Femur (tissue), 1 donor: ENCODE results near the gene CIB4.

Experiments
- DNase-seq: peaks from one replicate; pipeline ENCODE4 v3.0.0-alpha.2; 2017

CIB4 gene

DNA sequence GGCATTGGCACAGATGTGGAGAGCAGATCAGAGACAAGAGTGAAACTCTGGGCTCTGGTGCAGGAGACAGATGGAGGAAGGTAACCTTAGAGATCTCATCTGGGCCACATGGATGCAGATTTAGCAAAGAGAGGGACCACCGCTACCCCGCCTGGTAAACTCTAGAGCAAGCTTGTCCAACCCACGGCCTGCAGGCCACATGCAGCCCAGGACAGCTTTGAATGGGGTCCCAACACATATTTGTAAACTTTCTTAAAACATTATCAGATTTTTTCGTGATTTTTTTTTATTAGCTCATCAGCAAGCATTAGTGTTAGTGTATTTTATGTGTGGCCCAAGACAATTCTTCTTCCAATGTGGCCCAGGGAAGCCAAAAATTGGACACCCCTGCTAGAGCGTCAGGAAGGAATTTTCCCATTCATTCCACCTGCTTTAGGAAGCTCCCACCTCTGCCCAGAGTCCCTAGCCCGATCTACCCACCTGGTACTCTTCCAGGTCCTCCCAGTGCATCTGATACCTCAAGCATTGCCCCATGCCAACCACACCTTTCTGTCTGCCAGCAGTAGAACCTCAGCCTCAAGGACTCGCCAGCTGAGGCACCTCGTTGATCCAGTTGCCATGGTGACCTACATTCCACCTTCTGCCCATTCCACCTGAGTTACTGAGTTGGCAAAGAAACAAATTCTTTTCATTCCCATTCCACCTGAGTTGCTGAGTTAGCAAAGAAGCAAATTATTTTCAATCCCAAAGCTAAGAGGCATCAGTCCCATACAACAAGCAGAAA lies at the start of gene CIB4:
Gene CIB4 (minus strand): TSS at position 586 of the 784 bp plus-strand sequence. CDS start 52 bp downstream, at position 534.
- DNase-seq: no peak

DNA sequence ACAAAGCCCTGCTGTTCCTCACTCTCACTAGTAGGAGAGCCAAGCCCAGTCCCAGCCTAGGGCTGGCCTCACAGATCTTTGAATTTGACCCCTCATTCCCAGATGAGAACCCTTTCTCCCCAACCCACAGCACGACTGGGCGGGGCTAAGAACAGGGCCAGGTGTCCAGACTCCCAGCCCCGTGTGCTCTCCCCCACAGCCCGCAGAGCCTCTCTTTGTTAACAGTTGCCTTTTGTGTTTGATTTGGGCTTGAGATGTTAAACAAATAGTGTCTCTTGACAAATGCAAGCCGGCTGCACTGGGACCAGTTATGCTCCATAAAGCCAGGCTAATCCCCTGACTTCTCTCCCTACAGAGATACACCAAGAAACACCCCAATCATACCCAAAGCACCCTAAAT lies 46.6 kb upstream of the CIB4 start:
- no peak for DNase-seq

DNA sequence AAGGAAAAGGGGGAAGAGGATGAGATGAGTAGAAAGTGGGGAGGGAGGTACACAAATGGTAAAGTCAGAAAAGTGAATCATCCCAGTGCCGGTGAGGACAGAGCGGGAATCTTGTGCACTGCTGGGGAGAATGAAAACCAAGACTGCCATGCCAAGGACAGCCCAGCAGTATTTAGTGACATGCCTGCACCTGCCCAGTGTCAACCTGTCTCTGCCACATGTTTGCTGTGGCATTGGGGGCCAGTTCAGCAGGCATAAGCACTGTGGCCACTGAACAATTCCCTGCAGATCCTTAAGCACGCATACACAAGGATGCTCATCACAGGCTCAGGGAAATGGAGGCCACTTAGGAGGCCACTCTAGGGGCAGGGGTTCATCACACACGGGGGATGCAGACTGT lies 46.2 kb upstream of the CIB4 start:
- DNase-seq: no peak

DNA sequence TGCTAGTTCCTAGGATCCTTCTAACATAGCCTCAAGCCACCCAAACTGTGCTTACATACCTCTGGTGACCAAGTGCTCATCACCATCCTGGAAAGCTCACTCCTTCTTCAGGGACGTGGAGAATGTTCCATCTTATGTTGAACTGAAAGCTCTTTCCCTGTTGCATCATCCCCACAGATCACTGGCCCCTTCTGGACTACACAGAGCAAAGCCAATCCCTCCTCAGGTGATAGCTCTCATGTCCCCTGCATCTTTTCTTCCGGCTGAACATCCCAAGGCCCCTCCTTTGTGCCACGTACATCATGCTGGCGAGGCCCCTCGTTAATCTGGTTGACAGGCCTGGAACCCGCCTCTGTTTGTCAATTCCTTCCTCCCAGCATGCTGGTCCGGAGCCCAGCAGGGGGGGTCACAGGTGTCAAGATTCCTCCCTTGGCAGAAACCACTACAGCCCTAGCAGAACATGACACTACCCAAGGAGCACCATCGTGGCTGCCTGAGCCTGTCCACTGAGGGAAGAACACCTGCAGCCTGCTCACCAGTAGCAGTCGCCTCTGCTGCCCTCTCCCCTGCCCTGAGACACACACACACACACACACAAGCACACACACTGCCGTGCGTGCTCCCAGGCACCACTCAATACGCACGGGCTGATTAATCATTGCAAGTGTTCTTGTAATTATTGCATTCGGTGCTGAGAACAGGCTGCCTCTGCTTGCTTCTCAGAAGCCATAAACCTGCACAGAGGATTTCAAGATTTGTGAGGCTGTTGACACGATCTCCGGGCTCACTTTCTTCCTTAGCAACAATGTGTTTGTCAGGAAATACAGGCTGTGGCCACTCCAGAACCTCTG lies 45.0 kb upstream of the CIB4 start:
- no peak for DNase-seq

DNA sequence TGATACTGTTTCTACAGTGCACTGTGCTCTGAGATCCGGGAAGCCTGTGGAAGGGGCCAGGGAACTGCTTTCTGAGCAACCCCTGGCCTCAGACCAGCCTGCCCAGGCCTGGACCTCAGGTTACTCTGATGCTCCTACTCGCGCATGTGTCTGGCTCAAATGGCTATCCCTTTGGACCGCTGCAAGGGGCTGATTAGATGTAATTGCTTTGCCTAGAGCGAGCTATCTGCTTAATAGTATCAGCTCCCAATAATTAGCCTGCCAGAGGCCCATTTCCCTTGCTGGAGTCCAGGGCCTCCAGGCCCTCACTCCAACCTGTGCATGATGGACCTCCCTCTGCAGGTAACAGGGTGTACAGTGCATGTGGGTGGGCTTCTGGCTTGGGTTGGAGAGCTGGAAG lies 44.2 kb upstream of the CIB4 start:
- DNase-seq: no peak

DNA sequence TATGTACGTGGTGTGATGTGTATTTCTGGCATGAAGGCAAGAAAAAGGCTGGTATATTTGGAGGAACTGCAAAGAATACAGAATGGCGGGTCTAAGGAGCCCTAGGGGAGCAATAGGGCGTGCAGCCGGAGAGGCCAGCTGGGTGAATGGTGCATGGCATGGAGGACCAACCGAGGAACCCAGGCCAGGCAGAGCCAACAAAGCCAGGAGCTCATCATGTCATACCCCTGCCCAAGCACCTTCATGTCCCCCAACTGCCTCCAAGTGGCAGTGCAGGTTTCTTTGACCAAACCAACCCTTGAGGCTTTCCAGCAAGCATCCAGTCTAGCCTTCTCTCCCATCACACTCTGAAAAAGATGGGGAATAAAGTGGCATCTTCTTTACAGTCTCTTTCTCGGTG lies 42.4 kb upstream of the CIB4 start:
- peak; percentile 0 for DNase-seq

DNA sequence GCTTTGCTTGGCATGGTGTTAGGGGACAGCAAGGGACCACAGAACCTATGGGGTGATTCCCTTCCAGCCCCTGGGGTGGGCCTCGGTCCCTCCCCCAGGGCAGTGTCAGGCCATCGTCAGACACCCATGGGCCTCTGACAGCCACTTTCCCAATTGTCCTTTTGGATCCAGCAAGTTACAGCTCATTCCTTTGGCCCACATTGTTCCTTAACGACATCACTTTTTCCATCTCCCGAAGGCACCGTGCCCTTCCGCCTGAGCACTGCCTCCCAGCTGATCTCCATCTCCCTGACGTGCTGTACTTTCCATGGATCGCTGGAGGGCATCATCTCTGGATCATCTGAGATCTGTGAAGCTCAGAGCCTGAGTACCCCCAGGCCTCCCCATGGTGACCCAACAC lies 41.0 kb upstream of the CIB4 start:
- DNase-seq: peak; percentile 6

DNA sequence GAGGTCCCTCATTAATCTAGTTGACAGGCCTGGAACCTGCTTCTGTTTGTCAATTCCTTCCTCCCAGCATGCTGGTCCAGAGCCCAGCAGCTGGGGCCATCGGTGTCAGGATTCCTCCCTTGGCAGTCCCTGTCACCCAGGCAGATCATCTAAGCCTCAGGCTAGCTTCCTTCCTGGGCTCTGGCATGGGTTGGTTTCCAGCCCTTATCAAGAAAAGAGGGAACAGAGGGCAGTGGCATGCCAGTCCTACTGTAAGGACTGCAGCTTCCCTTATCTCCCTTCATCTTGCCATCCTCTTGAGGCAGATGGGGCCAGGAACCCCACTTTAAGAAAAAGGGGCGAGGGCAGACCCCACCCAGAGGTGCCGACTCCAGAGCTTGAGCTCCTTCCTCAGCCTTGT lies 40.5 kb upstream of the CIB4 start:
- no peak for DNase-seq

DNA sequence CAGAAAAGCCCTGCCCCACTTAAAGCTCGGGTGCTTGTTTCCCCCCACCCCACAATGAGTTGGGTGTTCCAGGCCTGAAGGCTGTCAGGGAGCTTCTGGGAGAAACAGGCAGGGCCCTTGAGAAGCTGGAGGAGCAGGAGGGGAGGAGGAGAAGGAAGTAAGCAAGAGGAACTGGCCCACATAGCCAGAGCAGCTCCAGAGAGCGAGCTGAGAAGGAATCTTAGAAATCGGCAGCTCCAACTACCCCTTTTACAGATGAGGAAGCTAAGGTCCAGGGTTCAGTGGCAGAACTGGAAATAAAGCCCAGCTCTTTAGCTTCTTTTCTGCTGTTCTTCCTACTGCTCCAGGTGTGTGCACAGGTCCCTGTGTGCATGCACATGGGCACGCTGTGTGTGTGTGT lies 38.7 kb upstream of the CIB4 start:
- peak; percentile 3 for DNase-seq

DNA sequence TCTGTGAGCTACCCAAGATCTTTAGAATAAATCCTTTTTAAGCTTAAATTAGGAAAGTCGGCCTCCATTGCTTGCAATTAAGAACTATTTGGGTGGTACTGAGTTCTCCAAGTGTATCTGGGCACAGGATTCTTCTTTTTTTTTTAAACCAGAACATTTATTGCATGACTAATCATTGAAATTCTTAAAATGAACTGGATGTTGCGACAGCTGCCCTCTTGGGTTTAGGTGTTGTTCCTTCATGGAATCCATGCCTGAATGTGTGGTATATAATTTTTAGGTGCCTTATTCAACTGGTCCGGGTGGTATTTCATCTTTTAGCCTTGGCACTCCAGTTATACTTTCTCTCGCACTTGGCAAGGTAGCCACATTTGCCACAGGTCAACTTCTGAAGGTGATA lies 36.9 kb upstream of the CIB4 start:
- DNase-seq: no peak

DNA sequence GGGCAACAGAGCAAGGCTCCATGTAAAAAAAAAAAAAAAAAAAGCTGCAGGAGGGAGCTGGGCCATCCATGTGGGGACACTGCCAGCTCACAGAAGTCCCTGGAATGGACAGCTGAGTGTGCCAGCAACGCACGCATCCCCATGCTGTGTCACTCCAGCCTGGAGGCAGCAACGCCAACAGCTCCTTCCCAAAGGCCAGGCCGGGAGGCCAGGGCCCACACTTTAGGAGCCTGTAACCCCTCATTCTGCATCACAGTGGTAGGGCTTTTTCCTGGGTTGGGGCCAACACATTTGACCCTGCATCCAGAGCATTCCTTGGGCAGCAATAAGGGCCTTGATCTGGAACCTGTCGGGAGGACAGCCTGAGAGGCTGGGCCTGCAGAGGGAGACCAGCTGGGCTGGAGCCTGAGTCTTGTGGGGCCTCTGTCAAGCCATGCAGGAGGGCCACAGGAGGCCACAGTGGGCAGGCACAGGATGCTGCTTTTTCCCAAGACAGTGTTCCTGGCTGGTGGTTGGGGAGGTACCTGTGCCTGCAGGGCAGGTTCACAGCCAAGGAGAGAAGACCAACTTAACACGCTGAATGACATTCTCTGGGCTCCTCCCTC lies 34.6 kb upstream of the CIB4 start:
- DNase-seq: no peak

DNA sequence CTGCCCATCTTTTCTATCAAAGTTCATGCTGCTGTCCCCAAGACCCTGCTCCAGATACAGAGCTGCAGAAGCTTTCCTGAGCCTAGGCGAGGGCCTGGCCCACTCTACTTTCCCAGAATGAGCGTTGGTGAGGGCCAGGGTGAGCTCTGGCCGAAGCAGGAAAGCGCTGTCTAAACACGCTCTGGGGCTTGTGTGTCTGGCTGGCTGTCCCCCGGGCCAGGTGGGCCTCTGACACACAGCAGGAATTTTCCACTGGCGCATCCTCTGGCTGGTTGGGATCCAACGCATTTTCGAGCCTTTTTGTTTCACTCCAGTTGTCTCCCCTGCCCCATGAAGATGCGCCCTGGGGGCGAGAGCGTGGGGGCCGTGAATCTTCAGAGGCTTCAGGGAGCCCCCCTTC lies 33.6 kb upstream of the CIB4 start:
- DNase-seq: no peak

DNA sequence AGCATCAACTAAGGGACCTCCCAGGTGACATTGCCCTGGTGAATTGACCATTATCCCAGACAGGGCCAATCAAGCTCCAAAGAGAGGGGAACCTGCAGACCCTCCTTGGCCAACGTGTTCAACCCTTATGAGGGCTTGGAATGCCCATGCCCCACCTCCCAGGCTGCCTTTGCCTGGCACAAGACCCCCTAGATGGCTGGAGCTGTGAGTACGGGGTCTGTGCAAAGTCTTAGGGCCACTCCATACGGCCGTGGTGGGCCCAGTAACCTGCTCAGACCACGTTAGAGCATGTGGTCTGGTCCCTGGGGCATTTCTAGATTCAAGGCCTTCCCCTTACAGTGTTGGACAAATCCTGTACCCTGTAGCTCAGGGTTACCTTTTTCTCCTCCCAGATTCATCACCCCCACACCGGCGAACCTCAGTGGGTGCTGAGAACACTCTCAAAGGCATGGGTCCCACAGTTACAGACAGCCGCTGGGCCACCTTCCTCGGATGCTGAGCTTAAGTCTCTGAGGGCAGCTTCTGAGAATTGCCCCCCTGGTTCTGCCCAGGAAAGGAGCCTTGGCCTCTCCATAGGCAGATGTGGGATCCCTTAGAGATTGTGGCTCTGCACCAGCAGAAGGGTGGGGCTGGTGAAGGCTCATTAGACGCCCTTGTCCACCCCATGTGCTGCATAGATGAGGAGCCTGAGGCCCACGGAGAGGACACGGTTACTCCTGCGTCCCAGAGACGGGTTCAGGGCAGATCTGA lies 33.0 kb upstream of the CIB4 start:
- no peak for DNase-seq

DNA sequence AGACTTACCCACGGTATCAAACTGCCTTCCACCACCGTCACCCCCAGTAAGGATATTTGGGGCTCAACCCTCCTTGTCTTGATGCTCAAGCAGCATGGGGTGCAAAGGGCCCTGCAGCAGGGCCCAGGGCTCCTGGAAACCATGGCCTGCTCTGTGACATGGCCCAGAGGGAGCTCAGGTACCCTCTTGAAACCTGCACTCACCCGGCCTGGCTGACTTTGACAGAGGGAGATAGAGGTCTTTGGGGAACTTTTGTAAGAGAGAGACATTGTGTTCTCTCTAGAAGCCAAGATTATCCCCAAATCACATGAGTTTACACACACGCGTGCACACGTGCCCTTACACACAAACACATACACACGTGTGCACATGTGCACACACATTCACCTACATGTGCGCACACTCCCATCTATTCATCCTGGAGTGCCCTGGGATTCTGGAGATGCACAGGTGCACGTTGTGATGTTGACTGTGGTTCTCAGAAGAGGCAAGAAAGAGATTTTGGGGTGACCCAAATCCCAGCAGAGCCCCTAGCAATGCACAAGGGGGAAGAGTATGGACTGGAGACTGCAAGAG lies 31.7 kb upstream of the CIB4 start:
- no peak for DNase-seq

DNA sequence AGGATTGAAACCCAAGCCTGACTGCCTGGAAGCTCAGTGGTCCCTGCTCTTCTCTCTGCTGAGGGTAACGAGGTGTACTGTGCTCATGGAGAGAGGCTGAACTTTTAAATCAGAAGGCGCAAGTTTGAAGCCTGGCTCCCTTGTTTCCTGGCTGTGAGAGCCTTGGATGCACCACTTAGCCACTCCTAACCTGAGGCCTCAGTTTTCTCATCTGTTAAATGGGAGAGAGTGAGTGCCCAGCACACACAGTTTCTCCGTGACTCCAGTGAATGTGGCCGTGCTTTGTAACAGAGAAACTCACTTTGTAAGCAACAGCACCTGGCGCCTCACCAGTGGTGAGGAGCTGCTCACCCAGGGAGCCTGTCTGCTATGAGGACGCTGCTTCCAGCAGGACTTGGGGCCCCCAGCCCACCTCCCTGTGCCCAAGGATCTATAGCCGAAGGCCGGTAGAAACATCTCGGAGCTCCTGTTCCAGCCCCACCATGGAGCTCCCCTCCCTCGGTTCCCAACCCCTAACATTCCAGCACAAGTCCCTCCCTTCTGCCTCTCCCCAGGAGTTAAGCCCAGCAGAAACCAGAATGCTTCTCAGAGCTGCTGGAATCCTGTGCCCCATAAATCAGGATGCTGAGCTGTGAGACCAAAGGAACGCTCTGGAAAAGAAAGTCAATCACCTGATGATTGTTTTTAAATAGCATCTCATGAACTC lies 31.1 kb upstream of the CIB4 start:
- no peak for DNase-seq

DNA sequence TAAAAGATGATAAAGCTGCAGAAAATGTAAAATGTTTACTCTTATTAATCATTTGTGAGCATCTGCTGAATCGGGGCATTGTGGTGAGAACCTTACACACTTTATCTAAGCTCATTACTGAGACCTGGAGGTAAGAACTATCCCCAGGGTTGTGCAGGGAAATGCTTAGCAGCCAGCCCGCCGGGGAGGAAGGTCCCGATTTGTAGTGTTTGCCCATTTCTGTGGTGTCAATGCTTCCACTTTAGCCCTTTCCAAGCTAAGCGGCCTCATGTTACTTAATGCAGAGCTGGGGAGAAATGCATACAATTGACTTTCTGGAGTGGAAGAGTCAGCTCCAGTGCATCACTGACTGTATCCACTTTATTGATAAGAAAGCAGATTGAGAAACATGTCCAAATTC lies 30.5 kb upstream of the CIB4 start:
- no peak for DNase-seq

DNA sequence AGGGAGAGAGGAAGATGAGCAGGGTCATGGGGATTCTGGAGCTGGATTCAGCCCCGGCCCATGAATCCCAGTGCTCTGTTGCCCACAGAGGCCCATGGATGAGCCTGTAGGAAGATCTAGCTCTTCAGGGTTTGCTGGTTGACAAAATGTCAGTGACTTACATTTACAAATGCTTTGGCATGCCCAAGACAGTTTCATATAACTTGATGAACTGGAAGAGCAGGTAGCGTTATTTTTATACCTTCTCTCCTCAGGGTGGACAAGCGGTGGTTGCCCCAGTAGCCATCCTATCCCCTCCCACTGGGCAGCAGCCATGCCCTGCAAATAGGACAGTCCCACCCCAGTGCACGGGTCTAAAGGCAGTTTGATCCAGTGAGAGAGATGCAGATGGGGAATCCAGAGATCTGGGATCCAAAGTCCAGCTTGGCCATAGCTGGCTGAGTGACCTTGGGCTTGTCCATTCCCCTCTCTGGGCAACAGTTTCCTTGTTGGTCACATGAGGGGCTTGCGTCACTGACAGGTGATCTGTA lies 29.8 kb upstream of the CIB4 start:
- no peak for DNase-seq

DNA sequence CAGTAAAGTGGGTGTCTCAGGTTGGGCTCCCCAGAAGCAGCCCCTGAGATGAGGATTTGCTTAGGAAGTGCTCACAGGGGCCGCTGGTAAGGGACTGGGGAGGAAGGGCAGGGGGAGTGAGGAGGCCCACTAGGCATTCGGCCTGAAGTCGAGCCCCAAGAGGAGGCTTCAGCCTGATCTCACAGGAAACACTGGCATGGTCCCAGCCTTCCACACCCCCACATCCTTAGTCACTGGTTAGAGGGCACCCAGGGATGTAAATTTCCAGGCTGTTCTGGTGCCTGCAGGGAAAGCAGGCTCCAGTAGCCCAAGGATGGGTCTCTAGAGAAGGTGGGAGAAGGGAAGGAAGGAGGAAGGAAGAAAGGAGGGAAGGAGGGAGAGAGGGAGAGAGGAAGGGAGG lies 29.0 kb upstream of the CIB4 start:
- DNase-seq: no peak

DNA sequence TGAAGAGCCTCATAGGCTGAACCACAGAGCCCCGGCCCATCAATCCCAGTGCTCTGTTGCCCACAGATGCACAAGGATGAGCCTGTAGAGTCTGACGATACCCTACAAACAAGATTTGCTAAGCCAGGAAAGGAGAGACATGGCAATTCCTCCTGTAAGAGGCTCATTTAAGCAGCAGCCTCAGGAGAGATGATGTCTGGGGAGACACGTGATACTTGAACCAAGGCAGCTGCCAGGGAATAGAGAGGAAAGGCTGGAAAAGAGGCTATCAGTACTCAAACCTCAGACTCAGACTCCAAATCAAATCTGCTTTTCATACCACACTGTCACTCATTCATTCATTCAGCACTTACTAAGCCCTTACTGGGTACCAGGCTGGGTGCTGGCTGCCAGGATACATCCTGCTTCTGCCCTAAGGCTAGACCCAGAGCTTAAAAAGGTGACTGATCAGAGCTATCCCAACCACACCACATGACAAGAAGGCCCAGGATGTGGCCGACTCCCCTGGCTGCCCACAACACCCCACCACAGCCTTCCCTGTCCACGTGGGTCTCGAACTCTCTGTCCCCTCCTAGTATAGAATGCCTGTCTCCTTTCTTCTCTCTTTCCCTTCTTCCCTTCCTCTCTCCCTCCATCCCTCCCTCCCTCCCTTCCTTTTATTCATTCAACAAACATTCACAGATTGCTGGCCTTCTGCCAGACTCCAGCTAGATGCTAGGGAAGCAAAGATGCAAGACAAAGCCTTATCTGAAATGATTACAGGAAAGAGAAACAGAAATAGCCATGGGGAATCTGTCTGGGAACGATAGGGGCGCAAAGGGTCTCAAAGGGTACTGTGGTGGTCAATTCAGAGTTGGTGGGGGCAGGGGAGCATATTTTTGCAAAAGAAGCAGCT lies 27.9 kb upstream of the CIB4 start:
- DNase-seq: no peak

DNA sequence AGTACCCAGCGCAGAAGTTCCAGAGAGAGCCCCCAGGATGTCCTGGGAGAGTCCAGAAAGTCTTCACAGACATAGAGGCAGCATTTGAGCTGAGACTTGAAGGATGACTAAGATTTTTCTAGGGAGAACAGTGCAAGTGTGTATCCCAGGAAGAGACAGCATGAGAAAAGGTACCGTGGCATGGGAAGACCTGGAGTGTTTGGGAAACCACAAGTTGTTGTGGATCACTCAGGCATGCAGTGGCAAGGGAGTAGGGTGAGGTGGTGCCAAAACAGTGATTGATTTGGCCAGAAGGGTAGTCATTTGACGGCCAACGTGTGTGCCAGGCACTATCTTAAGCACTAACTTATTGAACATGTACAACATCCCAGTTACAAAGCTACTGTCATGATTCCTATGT lies 26.9 kb upstream of the CIB4 start:
- no peak for DNase-seq

DNA sequence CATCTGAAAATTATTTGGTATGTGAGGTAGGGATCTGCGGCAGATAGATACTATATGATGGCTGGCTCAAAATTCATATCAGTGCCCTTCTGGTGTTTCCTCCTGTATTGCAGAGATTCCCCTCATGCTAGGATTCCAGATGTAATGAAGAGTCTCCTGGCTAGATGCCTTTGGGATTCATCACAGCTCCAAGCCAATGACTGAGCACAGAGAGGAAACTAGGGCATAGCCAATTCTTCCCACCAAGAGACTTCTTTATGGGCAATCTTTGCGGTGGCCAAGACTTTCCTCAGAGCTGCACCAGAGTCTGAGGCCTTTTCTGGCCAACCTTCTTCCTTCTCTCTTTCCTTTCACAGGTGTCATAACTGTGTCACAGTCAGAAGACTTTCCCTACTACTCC lies 25.5 kb upstream of the CIB4 start:
- no peak for DNase-seq
